ENCODE results near the gene CCDC92B. TPM values are rescaled to one million over a fixed set of nuclear protein-coding genes. Genes with fewer than 3 reads are reported as not detected.

CCDC92B gene
- total and polyA plus RNA-seq, 2 of the 13 experiments (the other 11 are each of a cell fraction or from before 2014, with no cell fraction given), result not detected

- TF ChIP-seq MAZ (IDR thresholded peaks at IDR 0.05; ENCODE audit: borderline replicate concordance, low read depth, low read length), result peak; percentile 73; the same call in 1 of the 2 replicates
- peak; percentile 78; the same call in 1 of the 2 replicates for TF ChIP-seq MAZ (CRISPR knock-in tag; IDR thresholded peaks at IDR 0.05; ENCODE audit: low read depth)
- TF ChIP-seq, protein P1, sequence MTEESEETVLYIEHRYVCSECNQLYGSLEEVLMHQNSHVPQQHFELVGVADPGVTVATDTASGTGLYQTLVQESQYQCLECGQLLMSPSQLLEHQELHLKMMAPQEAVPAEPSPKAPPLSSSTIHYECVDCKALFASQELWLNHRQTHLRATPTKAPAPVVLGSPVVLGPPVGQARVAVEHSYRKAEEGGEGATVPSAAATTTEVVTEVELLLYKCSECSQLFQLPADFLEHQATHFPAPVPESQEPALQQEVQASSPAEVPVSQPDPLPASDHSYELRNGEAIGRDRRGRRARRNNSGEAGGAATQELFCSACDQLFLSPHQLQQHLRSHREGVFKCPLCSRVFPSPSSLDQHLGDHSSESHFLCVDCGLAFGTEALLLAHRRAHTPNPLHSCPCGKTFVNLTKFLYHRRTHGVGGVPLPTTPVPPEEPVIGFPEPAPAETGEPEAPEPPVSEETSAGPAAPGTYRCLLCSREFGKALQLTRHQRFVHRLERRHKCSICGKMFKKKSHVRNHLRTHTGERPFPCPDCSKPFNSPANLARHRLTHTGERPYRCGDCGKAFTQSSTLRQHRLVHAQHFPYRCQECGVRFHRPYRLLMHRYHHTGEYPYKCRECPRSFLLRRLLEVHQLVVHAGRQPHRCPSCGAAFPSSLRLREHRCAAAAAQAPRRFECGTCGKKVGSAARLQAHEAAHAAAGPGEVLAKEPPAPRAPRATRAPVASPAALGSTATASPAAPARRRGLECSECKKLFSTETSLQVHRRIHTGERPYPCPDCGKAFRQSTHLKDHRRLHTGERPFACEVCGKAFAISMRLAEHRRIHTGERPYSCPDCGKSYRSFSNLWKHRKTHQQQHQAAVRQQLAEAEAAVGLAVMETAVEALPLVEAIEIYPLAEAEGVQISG (CRISPR knock-in tag; IDR thresholded peaks at IDR 0.05), result peak; percentile 86
- TF ChIP-seq, protein P2, sequence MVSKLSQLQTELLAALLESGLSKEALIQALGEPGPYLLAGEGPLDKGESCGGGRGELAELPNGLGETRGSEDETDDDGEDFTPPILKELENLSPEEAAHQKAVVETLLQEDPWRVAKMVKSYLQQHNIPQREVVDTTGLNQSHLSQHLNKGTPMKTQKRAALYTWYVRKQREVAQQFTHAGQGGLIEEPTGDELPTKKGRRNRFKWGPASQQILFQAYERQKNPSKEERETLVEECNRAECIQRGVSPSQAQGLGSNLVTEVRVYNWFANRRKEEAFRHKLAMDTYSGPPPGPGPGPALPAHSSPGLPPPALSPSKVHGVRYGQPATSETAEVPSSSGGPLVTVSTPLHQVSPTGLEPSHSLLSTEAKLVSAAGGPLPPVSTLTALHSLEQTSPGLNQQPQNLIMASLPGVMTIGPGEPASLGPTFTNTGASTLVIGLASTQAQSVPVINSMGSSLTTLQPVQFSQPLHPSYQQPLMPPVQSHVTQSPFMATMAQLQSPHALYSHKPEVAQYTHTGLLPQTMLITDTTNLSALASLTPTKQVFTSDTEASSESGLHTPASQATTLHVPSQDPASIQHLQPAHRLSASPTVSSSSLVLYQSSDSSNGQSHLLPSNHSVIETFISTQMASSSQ (IDR thresholded peaks at IDR 0.05; ENCODE audit: low read depth), result no peak
- TF ChIP-seq, protein P2 (CRISPR knock-in tag; IDR thresholded peaks at IDR 0.05; ENCODE audit: borderline replicate concordance), result peak; percentile 68; the same call in 1 of the 2 replicates
- no peak for TF ChIP-seq ZNF720 (CRISPR knock-in tag; IDR thresholded peaks at IDR 0.05)
- TF ChIP-seq ZNF550 (CRISPR knock-in tag; IDR thresholded peaks at IDR 0.05; ENCODE audit: borderline replicate concordance), result no peak; the same call in 1 of the 2 replicates
- TF ChIP-seq, protein P3, sequence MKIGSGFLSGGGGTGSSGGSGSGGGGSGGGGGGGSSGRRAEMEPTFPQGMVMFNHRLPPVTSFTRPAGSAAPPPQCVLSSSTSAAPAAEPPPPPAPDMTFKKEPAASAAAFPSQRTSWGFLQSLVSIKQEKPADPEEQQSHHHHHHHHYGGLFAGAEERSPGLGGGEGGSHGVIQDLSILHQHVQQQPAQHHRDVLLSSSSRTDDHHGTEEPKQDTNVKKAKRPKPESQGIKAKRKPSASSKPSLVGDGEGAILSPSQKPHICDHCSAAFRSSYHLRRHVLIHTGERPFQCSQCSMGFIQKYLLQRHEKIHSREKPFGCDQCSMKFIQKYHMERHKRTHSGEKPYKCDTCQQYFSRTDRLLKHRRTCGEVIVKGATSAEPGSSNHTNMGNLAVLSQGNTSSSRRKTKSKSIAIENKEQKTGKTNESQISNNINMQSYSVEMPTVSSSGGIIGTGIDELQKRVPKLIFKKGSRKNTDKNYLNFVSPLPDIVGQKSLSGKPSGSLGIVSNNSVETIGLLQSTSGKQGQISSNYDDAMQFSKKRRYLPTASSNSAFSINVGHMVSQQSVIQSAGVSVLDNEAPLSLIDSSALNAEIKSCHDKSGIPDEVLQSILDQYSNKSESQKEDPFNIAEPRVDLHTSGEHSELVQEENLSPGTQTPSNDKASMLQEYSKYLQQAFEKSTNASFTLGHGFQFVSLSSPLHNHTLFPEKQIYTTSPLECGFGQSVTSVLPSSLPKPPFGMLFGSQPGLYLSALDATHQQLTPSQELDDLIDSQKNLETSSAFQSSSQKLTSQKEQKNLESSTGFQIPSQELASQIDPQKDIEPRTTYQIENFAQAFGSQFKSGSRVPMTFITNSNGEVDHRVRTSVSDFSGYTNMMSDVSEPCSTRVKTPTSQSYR (CRISPR knock-in tag; IDR thresholded peaks at IDR 0.05; ENCODE audit: borderline replicate concordance), result peak; percentile 44; the same call in 1 of the 2 replicates
- TF ChIP-seq ZNF280B (CRISPR knock-in tag; IDR thresholded peaks at IDR 0.05; ENCODE audit: borderline replicate concordance), result 0 out of 2 replicates have a peak, but pooled peaks have one; percentile 27
- peak; percentile 13; the same call in 1 of the 2 replicates for TF ChIP-seq REL (CRISPR knock-in tag; conservative IDR thresholded peaks at IDR 0.05)
- no peak for TF ChIP-seq ZKSCAN5 (CRISPR knock-in tag; IDR thresholded peaks at IDR 0.05)
- TF ChIP-seq, protein P4, sequence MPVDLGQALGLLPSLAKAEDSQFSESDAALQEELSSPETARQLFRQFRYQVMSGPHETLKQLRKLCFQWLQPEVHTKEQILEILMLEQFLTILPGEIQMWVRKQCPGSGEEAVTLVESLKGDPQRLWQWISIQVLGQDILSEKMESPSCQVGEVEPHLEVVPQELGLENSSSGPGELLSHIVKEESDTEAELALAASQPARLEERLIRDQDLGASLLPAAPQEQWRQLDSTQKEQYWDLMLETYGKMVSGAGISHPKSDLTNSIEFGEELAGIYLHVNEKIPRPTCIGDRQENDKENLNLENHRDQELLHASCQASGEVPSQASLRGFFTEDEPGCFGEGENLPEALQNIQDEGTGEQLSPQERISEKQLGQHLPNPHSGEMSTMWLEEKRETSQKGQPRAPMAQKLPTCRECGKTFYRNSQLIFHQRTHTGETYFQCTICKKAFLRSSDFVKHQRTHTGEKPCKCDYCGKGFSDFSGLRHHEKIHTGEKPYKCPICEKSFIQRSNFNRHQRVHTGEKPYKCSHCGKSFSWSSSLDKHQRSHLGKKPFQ (CRISPR knock-in tag; IDR thresholded peaks at IDR 0.05; ENCODE audit: insufficient replicate concordance), result no peak
- peak; percentile 62; the same call in 1 of the 2 replicates for TF ChIP-seq ZNF331 (CRISPR knock-in tag; IDR thresholded peaks at IDR 0.05)
- TF ChIP-seq JARID2 (CRISPR knock-in tag; IDR thresholded peaks at IDR 0.05; ENCODE audit: insufficient replicate concordance), result no peak
Measured at GRCh38 chr17:2711608-2712299, 37.7 kb downstream of the CCDC92B start, which contains the start of gene CLUH (continued).
